Mucosa of rectum (tissue), 2 donors: ENCODE measurements around the gene INTS7.

ENCODE experiments used
- H3K27ac ChIP-seq, 2 donors: one replicate each; pipeline ENCODE4 v1.7.0; 2013; ENCODE audit warnings: inconsistent platforms in 2 of 2, low read depth in 2 of 2, low read length in 2 of 2
- H3K27me3 ChIP-seq, 2 donors: one replicate each; pipeline ENCODE4 v1.7.0; 2013; ENCODE audit warnings: low read length in 2 of 2; ENCODE audit not compliant: control insufficient read depth in 2 of 2, insufficient read depth in 2 of 2
- H3K36me3 ChIP-seq, 2 donors: one replicate each; pipeline ENCODE4 v1.7.0; 2013; ENCODE audit warnings: low read length in 2 of 2; ENCODE audit not compliant: control insufficient read depth in 2 of 2, insufficient read depth in 2 of 2
- H3K4me1 ChIP-seq, 2 donors: one replicate each; pipeline ENCODE4 v1.7.0; 2013; ENCODE audit warnings: low read length in 2 of 2, mild to moderate bottlenecking in 1 of 2; ENCODE audit not compliant: control insufficient read depth in 2 of 2, insufficient read depth in 2 of 2
- H3K4me3 ChIP-seq, 2 donors: one replicate each; pipeline ENCODE4 v1.7.0; 2013; ENCODE audit warnings: low read length in 2 of 2
- H3K9ac ChIP-seq, 2 donors: one replicate each; pipeline ENCODE4 v1.7.0; 2013; ENCODE audit warnings: low read length in 2 of 2, low read depth in 1 of 2, mild to moderate bottlenecking in 1 of 2
- H3K9me3 ChIP-seq, 2 donors: one replicate each; pipeline ENCODE4 v1.7.0; 2013; ENCODE audit warnings: low read length in 2 of 2; ENCODE audit not compliant: control insufficient read depth in 2 of 2
- donor health status: healthy.
- donor health status: Normal muscosa, but diverticular disease.

The INTS7 gene

GRCh38 chr1:212067787-212068186 is 32.4 kb upstream of the INTS7 start:
- H3K27me3 ChIP-seq = no peaks in the 10 kb centered on the region
- no peak overlapping the region for H3K4me3 ChIP-seq
- H3K9ac ChIP-seq = no peak overlapping the region
- H3K9me3 ChIP-seq = no peaks in the 10 kb centered on the region
- H3K4me1 ChIP-seq = no peaks in the 10 kb centered on the region
- no peaks in the 10 kb centered on the region for H3K36me3 ChIP-seq
- H3K27ac ChIP-seq = no peak overlapping the region

- Histone ChIP-seq H3K27ac (no peak overlapping the region), H3K27me3 (no peaks in the 10 kb centered on the region), H3K4me1 (no peaks in the 10 kb centered on the region), H3K9me3 (no peaks in the 10 kb centered on the region), H3K9ac (no peak overlapping the region), H3K36me3 (no peaks in the 10 kb centered on the region), H3K4me3 (no peak overlapping the region)
Measured at GRCh38 chr1:212062832-212063438, 27.6 kb upstream of the INTS7 start.

GRCh38 chr1:212060632-212061472 is 25.5 kb upstream of the INTS7 start:
- no peak overlapping the region for H3K4me3 ChIP-seq
- no peaks in the 10 kb centered on the region for H3K9me3 ChIP-seq
- H3K9ac ChIP-seq = no peak overlapping the region
- H3K36me3 ChIP-seq = peaks cover 0 to 3% of the 10 kb centered on the region in 2 donors
- no peaks in the 10 kb centered on the region for H3K4me1 ChIP-seq
- H3K27ac ChIP-seq = no peak overlapping the region
- no peaks in the 10 kb centered on the region for H3K27me3 ChIP-seq

GRCh38 chr1:212055333-212055732 is 20.0 kb upstream of the INTS7 start:
- H3K9ac ChIP-seq = no peak overlapping the region
- H3K9me3 ChIP-seq = no peaks in the 10 kb centered on the region
- H3K4me3 ChIP-seq = no peak overlapping the region

GRCh38 chr1:212053993-212054392 is 18.6 kb upstream of the INTS7 start:
- Histone ChIP-seq H3K4me3 (no peak overlapping the region), H3K9ac (no peak overlapping the region), H3K27ac (no peak overlapping the region), H3K4me1 (no peaks in the 10 kb centered on the region), H3K27me3 (no peaks in the 10 kb centered on the region), H3K36me3 (peaks cover 0 to 6% of the 10 kb centered on the region in 2 donors), H3K9me3 (no peaks in the 10 kb centered on the region)

More at GRCh38 chr1:212055333-212055732, 20.0 kb upstream of the INTS7 start:
- Histone ChIP-seq H3K27me3 (no peaks in the 10 kb centered on the region), H3K27ac (no peak overlapping the region), H3K4me1 (no peaks in the 10 kb centered on the region), H3K36me3 (peaks cover 0 to 6% of the 10 kb centered on the region in 2 donors)

- H3K4me1 ChIP-seq = no peaks in the 10 kb centered on the region
- no peak overlapping the region for H3K27ac ChIP-seq
- no peaks in the 10 kb centered on the region for H3K9me3 ChIP-seq
- no peak overlapping the region for H3K9ac ChIP-seq
- no peaks in the 10 kb centered on the region for H3K36me3 ChIP-seq
- no peaks in the 10 kb centered on the region for H3K27me3 ChIP-seq
- H3K4me3 ChIP-seq = no peak overlapping the region
Measured at GRCh38 chr1:212045981-212046380, 10.6 kb upstream of the INTS7 start.

- Histone ChIP-seq H3K9ac (no peak overlapping the region), H3K27ac (no peak overlapping the region), H3K4me1 (no peaks in the 10 kb centered on the region), H3K27me3 (no peaks in the 10 kb centered on the region), H3K36me3 (no peaks in the 10 kb centered on the region), H3K4me3 (no peak overlapping the region), H3K9me3 (no peaks in the 10 kb centered on the region)
Measured at GRCh38 chr1:212044851-212045250, 9.5 kb upstream of the INTS7 start.

GRCh38 chr1:212042436-212042835 is 7.1 kb upstream of the INTS7 start:
- Histone ChIP-seq H3K9me3 (no peaks in the 10 kb centered on the region), H3K27me3 (no peaks in the 10 kb centered on the region), H3K9ac (no peak overlapping the region), H3K27ac (no peak overlapping the region), H3K4me3 (no peak overlapping the region), H3K4me1 (no peaks in the 10 kb centered on the region), H3K36me3 (no peaks in the 10 kb centered on the region)

GRCh38 chr1:212040629-212041412 is 5.5 kb upstream of the INTS7 start:
- Histone ChIP-seq H3K27ac (no peak overlapping the region), H3K4me3 (peak overlapping the region in 1 of 2 donors; percentile 32), H3K4me1 (peaks cover 4 to 5% of the 10 kb centered on the region in 2 donors), H3K36me3 (no peaks in the 10 kb centered on the region), H3K27me3 (no peaks in the 10 kb centered on the region), H3K9ac (no peak overlapping the region), H3K9me3 (no peaks in the 10 kb centered on the region)

- H3K9ac ChIP-seq = no peak overlapping the region
- no peak overlapping the region for H3K4me3 ChIP-seq
- H3K27ac ChIP-seq = no peak overlapping the region
- no peaks in the 10 kb centered on the region for H3K27me3 ChIP-seq
- peaks cover 6% of the 10 kb centered on the region in 2 donors for H3K4me1 ChIP-seq
- no peaks in the 10 kb centered on the region for H3K9me3 ChIP-seq
- H3K36me3 ChIP-seq = no peaks in the 10 kb centered on the region
Measured at GRCh38 chr1:212039622-212040021, 4.3 kb upstream of the INTS7 start.
